ENCODE measurements around the gene CTPS2.
"Not testable (repeated sequence)": the region's sequence is repeated elsewhere in the genome, so short reads cannot be mapped to it uniquely, and the experiment has no call there.

The CTPS2 gene

GRCh38 chrX:16618422-16618821 lies 94.0 kb downstream of the CTPS2 start:
- no peak for DNase-seq
- Mint-ChIP-seq H3K27ac (no peak overlapping the region), H3K4me3 (no peak overlapping the region), H3K27me3 (ENCODE audit: low read depth, poor library complexity) (peaks cover 6% of the 10 kb centered on the region), H3K4me1 (no peaks in the 10 kb centered on the region), H3K36me3 (ENCODE audit: low read depth) (peaks cover 78% of the 10 kb centered on the region), H3K9me3 (peaks cover 3% of the 10 kb centered on the region)
- no peak for TF ChIP-seq CTCF (IDR thresholded peaks at IDR 0.05)

GRCh38 chrX:16617382-16617781 lies 95.1 kb downstream of the CTPS2 start:
- Mint-ChIP-seq H3K4me1 (no peaks in the 10 kb centered on the region), H3K27me3 (ENCODE audit: low read depth, poor library complexity) (peaks cover 6% of the 10 kb centered on the region), H3K9me3 (peaks cover 3% of the 10 kb centered on the region), H3K36me3 (ENCODE audit: low read depth) (peaks cover 78% of the 10 kb centered on the region), H3K4me3 (no peak overlapping the region), H3K27ac (no peak overlapping the region)
- no peak for DNase-seq
- TF ChIP-seq CTCF (IDR thresholded peaks at IDR 0.05) = no peak

- H3K4me3 Mint-ChIP-seq = no peak overlapping the region
- DNase-seq = no peak
- H3K36me3 Mint-ChIP-seq (ENCODE audit: low read depth) = peaks cover 76% of the 10 kb centered on the region
- no peaks in the 10 kb centered on the region for H3K9me3 Mint-ChIP-seq
- TF ChIP-seq CTCF (IDR thresholded peaks at IDR 0.05) = no peak
- no peak overlapping the region for H3K27ac Mint-ChIP-seq
- H3K4me1 Mint-ChIP-seq = no peaks in the 10 kb centered on the region
- peaks cover 8% of the 10 kb centered on the region for H3K27me3 Mint-ChIP-seq (ENCODE audit: low read depth, poor library complexity)
These were observed 100.1 kb downstream of the CTPS2 start for GRCh38 chrX:16612257-16612897.

- H3K4me1 Mint-ChIP-seq; H3K4me3 Mint-ChIP-seq; DNase-seq; H3K9me3 Mint-ChIP-seq; H3K27ac Mint-ChIP-seq; H3K27me3 Mint-ChIP-seq (ENCODE audit: low read depth, poor library complexity): not testable (repeated sequence)
- H3K36me3 Mint-ChIP-seq (ENCODE audit: low read depth) = peaks cover 82% of the 10 kb centered on the region
These were observed 101.8 kb downstream of the CTPS2 start for GRCh38 chrX:16610654-16611053.

GRCh38 chrX:16610121-16610621 lies 102.3 kb downstream of the CTPS2 start:
- TF ChIP-seq CTCF (IDR thresholded peaks at IDR 0.05) = no peak
- Mint-ChIP-seq H3K4me1 (no peaks in the 10 kb centered on the region), H3K27me3 (ENCODE audit: low read depth, poor library complexity) (peaks cover 8% of the 10 kb centered on the region), H3K27ac (no peak overlapping the region), H3K9me3 (peaks cover under 1% of the 10 kb centered on the region), H3K4me3 (no peak overlapping the region), H3K36me3 (ENCODE audit: low read depth) (peaks cover 86% of the 10 kb centered on the region)
- no peak for DNase-seq

- Mint-ChIP-seq H3K27ac (no peak overlapping the region), H3K27me3 (ENCODE audit: low read depth, poor library complexity) (peaks cover 3% of the 10 kb centered on the region), H3K4me1 (peaks cover 5% of the 10 kb centered on the region), H3K9me3 (peaks cover 8% of the 10 kb centered on the region), H3K4me3 (no peak overlapping the region), H3K36me3 (ENCODE audit: low read depth) (peaks cover 84% of the 10 kb centered on the region)
- no peak for DNase-seq
- no peak for TF ChIP-seq CTCF (IDR thresholded peaks at IDR 0.05)
These were observed 106.2 kb downstream of the CTPS2 start for GRCh38 chrX:16606142-16606720.

Measured in nephron progenitor cell (in vitro differentiated cells).